Frontal cortex (tissue), 4 donors: ENCODE data around the gene SLC35A4. TPM values are rescaled to one million over a fixed set of nuclear protein-coding genes. Genes with fewer than 3 reads are reported as not detected.
"Not testable (repeated sequence)": the region's sequence is repeated elsewhere in the genome, so short reads cannot be mapped to it uniquely, and the experiment has no call there.

Source experiments
- DNase-seq, 2 donors: peaks; one replicate each; pipeline ENCODE4 v3.0.0; 2012; ENCODE audit warnings: low spot score in 2 of 2
- FAIRE-seq: peaks from 2 replicates; lab custom pipeline; 2012; peaks lifted over from hg19 to GRCh38; lab: Jason Lieb, UNC
- total RNA-seq: library from RNA; depleted of rRNA; stranded (reverse); fragments of >200 nt; gene quantifications from one replicate; pipeline ENCODE4 v1.2.3, GENCODE V29; 2014
- donor health status: control.
- donor health status: control.
- donor health status: control.

The SLC35A4 gene
- total RNA-seq, 1 donor from 2014 or later, result 2.0 TPM

DNA sequence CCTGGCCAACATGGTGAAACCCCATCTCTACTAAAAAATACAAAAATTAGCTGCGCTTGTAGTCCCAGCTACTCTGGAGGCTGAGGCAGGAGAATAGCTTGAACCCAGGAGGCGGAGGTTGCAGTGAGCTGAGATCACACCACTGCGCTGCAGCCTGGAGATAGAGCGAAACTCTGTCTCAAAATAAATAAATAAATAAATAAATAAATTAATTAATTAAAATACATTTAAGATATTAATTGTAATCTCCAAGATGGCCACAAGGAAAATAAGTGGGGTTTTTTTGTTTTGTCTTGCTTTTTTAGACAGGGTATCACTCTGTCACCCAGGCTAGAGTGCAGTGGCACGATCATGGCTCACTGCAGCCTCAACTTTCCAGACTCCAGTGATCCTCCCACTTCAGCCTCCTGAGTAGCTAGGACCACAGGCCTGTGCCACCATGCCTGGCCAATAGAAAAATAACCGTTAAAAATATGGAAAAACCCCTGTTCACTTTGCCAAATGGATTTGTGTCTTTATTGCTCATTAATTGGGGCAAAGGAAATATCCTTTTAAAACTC, 14.6 kb downstream of the SLC35A4 start:
- not testable (repeated sequence) for FAIRE-seq, DNase-seq

DNA sequence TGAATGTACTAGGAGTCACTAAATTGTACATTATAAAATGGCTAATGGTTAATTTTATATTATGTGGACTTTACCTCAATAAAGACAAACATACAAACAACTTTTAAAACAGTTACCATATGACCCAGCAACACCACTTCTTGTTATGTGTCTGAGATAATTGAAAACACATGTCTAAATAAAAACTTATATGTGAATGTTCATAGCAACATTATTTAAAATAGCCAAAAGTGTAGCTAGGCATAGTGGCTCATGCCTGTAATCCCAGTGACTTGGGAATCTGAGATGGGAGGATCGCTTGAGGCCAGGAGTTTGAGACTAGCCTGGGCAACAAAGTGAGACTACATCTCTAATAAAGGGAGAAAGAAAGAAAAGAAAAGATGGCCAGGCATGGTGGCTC, 22.9 kb downstream of the SLC35A4 start:
- DNase-seq (no peak), FAIRE-seq (no peak)

DNA sequence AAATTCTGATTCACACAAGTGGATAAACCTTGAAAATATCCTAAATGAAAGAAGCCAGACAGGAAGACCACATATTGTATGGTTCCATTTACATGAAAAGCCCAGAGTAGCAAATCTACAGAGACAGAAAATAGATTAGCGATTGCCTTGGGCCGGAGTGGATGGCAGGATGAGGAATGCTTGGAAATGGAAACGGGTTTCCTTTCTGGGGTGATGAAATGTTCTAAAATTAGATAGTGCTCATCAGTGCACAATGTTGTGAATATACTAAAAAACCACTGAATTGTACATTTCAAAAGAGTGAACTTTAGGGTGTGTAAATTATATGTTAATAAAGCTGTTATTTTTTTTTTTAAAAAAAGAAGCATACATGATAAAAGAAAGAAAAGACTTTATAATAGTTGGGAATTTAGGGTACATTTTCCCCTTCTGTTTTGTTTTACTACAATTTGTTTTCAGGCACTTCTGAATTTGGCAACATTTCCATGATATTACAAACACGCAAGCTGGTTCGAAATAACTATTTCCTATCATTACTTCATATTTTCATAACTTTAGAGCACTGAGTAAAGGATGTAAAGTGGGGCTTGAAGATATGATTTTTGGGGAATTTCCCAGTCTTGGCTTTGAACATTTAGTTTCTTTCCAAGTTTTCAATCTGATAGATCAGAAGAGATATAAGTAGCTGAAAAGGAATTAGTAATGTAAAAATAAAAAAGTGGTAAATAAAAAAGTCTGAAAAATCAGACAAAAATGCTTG, 23.9 kb downstream of the SLC35A4 start:
- no peak for FAIRE-seq
- no peak for DNase-seq

DNA sequence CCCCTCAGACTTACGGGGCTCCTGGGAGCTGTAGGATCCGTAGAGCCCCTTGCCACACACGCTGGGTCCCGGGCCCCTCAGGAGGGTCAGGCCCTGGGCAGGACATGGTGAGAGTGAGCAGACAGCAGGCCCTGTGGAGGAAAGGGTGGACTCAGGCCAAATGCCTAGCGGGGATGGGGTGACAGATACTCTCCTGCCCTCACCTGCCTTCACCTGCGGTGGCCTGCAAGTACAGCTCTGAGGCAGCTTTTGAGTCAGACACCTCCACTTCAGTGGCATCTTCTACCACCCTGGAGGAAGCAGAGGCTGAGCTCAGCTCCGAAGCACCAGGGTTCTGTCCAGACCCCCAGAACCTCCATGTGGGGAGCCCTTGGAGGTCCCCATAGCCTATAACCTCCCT, 26.2 kb downstream of the SLC35A4 start:
- no peak for FAIRE-seq

DNA sequence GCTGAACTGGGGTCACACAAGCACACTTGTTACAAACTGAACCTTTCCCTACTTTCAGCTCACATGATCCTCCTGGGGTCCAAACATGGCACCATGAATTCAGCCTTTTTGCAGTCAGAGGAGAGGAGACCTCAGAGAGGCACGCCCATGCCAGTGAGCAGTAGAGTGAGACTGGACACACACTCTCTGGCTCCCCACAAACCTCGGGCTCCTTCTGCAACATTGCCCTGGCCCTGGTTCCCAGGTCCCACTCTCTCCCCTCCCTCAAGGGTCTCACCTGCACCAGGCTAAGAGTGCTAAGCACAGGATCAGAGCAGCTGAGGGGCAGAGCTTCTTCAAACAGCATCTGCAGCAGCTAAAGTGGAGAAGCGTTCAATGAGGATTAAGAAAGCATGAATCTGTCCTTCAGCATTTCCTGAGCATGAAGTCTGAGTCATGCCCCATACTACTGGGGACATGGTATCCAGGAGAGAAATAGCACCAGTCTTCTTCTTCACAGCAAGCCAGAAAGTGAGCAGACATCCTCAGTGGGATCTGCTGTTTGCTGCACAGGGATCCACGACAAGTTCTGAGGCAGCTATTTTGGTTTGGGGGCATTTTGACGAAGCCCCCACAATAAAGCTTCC, 27.2 kb downstream of the SLC35A4 start:
- FAIRE-seq (no peak), DNase-seq (no peak)

More for the DNA sequence above, 26.2 kb downstream of the SLC35A4 start:
- DNase-seq, result no peak

DNA sequence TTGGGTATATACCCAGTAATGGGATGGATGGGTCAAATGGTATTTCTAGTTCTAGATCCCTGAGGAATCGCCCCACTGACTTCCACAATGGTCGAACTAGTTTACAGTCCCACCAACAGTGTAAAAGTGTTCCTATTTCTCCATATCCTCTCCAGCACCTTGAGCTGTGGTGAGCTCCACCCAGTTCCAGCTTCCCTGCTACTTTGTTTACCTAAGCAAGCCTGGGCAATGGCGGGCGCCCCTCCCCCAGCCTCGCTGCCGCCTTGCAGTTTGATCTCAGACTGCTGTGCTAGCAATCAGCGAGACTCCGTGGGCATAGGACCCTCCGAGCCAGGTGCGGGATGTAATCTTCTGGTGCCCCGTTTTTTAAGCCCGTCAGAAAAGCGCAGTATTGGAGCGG, 28.4 kb downstream of the SLC35A4 start:
- FAIRE-seq, DNase-seq: not testable (repeated sequence)

DNA sequence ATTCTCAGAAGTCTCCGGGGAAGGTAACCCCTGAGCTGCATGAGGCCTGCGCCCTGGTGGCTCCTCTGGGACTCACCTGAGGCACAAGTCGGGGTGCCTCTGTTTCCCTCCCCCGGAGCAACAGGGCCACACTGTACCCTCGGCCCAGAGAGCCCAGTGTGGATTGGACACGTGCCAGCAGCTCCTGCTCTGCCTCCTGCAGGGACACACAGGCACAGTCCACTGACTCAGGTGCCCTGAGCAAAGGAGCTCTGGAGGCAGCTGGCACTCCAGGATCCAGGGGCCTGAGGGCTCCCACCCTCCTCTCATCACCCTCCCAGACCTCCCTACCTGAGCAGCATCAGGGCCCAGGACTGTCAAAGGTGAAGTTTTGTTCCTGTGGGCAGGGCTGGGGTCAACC, 29.5 kb downstream of the SLC35A4 start:
- DNase-seq (no peak), FAIRE-seq (no peak)

DNA sequence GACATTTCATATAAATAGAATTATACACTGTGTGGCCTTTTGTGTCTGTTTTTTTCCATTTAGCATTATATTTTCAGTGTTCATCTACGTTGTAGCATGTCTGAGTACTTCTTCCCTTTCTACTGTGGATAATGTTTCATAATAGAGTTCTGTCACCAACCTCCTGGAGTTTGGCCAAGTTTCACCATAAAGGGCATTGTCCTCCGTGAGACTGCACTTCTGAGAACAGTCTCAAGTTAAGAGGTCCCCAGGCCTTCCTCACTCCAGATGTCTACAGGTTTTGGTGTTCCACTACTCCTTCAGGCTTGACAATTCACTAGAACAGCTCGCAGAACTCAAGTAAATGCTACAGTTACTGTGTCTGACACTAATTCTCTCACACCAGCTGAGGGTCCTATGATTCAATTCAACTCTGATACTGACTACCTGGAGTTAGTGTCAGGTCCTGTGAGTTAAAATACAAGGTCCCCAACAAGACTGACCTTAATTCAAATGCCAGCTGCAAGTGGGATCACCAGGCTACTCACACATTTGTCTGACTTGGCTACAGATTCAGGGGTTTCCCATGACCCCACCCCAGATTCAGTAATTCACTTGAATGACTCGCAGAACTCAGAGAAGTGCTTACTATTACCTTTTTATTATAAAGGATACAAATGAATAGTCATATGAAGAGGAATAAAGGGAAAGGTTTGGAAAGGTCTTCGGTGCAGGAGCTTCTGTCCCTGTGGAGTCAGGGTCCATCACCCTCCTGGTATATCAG, 31.1 kb downstream of the SLC35A4 start:
- DNase-seq, result peak in 1 of 2 donors; percentile 10
- no peak for FAIRE-seq

DNA sequence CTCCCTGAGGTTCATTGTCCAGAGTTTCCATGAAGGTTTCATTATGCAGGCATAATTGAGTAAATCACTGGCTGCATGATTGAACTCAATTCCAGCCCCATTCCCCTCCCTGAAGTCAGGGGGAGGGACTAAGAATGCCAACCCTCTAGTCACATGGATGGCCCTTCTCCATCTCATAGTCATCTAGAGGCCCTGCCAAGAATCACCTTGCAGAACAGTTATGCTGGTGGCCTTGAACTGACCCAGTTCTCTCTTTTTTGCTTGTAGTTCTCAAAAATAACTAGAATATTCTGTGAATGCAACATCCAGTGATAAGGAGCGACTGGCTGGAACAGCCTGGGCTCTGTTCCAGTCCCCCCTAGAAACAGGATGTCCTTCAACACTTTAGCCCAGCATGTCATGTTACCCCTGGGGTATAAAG, 31.7 kb downstream of the SLC35A4 start:
- DNase-seq (no peak), FAIRE-seq (no peak)

DNA sequence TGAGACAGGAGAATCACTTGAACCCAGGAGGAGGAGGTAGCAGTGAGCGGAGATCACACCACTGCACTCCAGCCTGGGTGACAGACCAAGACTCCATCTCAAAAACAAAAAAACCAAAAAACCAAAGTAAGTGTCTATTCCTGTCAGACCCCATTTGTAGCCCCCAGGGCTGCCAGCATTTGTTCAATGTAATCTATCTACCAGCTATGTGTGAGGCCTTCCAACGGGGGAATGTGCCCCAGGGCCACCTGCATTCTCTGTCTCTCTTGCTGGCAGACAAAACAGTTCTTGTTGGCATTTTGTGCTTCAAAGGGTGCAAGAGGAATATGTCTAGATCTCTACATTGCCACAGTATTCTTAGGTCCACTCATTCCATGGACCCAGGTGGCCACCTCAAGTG, 34.2 kb downstream of the SLC35A4 start:
- FAIRE-seq (no peak), DNase-seq (no peak)

DNA sequence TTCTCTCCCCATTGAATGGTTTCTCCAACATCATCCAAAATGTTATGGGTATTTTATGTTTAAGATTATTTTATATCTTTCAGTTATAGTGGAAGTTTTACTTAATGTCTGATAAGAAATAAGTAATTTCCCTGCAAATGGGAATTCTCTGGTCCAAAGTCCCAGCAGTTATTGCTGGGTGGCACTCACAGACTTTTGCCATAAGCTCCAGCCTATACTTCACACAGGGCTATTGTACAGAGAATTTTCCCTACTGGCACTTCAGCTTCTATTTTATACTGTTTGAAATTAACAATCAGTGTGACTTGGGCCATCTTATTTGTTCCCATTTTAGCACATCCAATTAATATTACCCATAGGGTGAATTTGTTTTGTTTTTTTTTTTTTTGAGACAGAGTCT, 35.5 kb downstream of the SLC35A4 start:
- FAIRE-seq, result no peak
- DNase-seq, result no peak

DNA sequence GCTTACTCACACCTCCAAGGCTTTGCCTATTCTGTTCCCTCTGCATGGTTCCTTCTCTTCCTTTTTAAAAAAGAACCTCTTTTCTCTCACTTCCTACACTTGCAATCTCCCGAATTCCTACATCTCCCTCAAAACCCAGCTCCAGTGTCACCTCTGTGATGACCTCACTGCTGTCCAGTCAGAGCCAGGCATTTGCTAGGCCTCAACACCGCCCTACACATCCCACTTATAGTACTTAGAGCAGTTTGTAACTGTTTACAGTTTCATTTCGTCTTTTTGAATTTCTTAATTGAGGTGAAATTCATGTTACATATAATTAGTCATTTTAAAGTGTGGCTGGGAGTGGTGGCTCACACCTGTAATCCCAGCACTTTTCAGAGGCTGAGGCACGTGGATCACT, 37.5 kb downstream of the SLC35A4 start:
- no peak for FAIRE-seq

DNA sequence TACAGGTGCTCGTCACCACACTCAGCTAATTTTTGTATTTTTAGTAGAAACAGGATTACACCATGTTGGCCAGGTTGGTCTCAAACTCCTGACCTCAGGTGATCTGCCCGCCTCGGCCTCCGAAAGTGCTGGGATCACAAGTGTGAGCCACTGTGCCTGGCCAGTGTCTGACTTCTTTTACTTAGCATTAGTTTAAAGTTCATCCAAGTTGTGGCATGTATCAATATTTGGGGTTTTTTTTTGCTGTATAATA, 38.7 kb downstream of the SLC35A4 start:
- FAIRE-seq, DNase-seq: not testable (repeated sequence)

More for the DNA sequence above, 37.5 kb downstream of the SLC35A4 start:
- DNase-seq, result no peak

DNA sequence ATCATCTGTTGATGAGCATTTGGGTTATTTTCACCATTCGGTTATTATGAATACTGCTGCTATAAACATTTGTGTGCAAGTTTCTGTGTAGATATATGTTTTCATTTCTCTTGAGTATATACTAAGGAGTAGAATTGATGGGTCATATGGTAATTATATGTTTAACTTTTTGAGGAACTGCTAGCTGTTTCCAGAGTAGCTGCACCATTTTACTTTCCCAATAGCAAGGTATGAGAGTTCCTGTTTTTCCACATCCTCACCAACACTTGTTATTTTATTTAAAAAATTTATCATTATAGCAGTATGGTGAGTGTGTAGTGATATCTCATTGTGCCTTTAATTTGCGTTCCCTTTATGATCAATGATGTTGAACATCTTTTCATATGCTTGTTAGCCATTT, 39.1 kb downstream of the SLC35A4 start:
- FAIRE-seq (no peak), DNase-seq (no peak)

DNA sequence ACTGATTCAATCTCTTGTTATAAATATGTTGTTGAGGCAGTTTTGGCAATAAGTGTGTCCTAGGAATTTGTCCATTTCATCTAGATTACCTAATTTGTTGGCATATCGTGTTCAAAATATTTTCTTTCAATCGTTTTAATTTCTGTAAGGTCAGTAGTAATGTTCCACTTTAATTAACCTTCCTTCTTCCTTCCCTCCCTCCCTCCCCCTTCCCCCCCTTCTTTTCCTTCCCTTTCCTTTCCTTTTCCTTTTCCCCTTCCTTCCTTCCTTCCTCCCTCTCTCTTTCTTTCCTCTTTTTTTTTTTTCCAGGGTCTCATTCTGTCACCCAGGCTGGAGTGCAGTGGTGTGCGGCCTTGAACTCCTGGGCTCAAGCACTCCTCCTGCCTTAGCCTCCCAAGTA, 41.3 kb downstream of the SLC35A4 start:
- DNase-seq, result no peak
- no peak for FAIRE-seq

DNA sequence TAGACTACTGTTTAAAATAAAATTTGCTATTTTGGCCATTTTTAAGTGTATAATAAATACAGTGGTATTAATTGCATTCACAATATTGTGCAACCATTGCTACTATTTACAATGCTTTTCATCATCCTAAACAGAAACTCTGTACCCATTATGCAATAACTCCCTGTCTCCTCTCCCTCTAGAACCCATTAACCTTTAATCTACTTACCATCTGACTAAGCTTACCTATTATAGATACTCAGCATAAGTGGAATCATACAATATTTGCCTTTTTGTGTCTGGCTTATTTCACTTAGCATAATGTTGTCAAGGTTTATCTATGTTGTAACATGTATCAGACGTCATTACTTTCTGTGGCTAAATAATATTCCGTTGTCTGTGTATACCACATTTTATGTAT, 42.4 kb downstream of the SLC35A4 start:
- FAIRE-seq, result no peak
- DNase-seq, result no peak

DNA sequence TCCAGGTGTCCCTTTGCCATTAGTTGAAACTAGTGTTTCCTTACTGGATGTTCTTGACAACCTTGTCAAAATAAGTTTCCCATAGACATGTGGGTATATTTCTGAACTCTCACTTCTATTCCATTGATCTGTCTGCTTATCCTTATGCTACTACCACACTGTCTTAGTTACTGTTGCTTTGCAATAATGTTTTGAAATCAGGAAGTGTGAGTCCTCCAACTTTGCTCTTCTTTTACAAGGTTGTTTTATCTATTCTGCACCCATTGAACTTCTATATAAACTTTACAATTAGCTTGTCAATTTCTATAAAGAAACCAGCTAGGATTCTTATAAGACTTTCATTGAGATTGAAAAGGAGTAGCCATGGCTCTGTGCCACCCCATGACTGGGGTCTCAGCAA, 44.1 kb downstream of the SLC35A4 start:
- no peak for FAIRE-seq
- DNase-seq, result no peak

DNA sequence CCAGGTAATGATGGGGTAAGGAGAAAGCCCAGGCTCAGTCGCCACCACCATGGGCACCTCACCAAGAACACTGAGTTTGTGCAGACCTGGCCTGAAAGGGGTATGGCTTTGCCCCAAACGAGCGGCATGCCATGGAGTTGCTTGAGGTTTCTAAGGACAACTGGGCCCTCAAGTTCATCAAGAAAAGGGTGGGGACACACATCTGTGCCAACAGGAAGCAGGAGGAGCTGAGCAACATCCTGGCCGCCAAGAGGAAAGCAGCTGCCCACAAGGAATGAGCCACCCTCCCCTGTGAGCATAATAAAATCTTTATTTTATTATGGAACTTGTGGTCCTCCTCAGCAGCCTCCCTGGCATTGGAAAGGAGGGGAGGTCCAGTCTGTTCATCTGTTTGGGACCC, 44.5 kb downstream of the SLC35A4 start:
- DNase-seq (no peak), FAIRE-seq (no peak)

DNA sequence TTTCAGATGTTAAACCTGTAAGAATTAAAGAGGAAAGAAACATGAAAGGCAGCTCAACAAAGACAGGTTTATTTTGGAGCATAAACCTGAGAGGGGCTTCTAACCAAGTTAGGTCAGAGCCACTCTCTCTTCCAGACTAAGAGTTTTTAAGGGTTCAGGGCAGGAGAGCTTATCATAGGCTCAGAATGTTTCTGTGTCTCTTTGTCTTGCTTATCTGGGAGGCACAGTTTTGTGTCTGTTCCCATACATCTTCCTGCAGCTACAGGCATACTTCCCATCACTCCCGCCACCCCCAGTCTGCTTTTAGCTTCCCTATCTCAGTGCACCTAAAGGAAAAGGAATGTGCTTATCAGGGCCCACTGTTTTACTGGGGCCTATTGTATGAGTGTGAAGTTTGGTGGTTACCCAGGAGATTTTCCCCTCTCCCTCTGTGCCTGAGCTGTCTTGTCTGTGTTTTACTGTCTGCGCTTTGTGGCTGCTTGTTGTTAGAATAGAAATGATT, 46.4 kb downstream of the SLC35A4 start:
- no peak for FAIRE-seq
- no peak for DNase-seq
